ENCODE data around the gene AGER. TPM values are rescaled to one million over a fixed set of nuclear protein-coding genes. Genes with fewer than 3 reads are reported as not detected.

AGER gene
- polyA plus RNA-seq, 1 of the 3 experiments (the other 2 are of a cell fraction), result 3.5 TPM

- CTCF ChIA-PET, result interaction anchor here (2.4 kb wide), 1 partner anchor 55 kb away, joined by 5 read pairs; no protein-coding TSS in a partner anchor
- Histone ChIP-seq H4K20me1 (ENCODE audit: insufficient read depth) (no peaks in the 10 kb centered on the region), H3K4me1 (ENCODE audit: control insufficient read depth in 1 of 2, insufficient read depth in 2 of 2, low read depth in 1 of 2, low read length in 1 of 2) (peaks cover 8 to 28% of the 10 kb centered on the region in 2 experiments; a peak in 3 of 4 replicates), H3K27me3 (ENCODE audit: insufficient read depth) (no peaks in the 10 kb centered on the region), H3K4me3 (ENCODE audit: low read depth in 2 of 2, low read length in 1 of 2) (no peak overlapping the region), H3K9me2 (no peaks in the 10 kb centered on the region), H3K4me2 (no peak overlapping the region), H3K79me2 (ENCODE audit: insufficient read depth) (peaks cover 42% of the 10 kb centered on the region), H3K27ac (ENCODE audit: low read depth in 2 of 2, low read length in 1 of 2) (no peak overlapping the region; a peak in 1 of 4 replicates), H3K9me3 (no peaks in the 10 kb centered on the region), H2AFZ (ENCODE audit: low read depth) (no peak overlapping the region), H3F3A (replicated peaks; ENCODE audit: insufficient read depth) (peaks cover 13% of the 10 kb centered on the region), H3K9ac (no peak overlapping the region), H3K36me3 (replicated peaks in 1 of 2; ENCODE audit: control insufficient read depth in 1 of 2, insufficient read depth in 2 of 2, low read length in 1 of 2) (peaks cover 0 to 27% of the 10 kb centered on the region in 2 experiments)
- POLR2A ChIA-PET, result no interaction called here
- no peak for DNase-seq
- WGBS (ENCODE audit: low lambda C conversion rate), result 97% methylated on average over 3 of the region's 4 CpGs
- TF ChIP-seq NFIC (IDR thresholded peaks at IDR 0.05; ENCODE audit: borderline replicate concordance) (no peak), TCF12 (IDR thresholded peaks at IDR 0.05) (no peak), USF1 (IDR thresholded peaks at IDR 0.05; ENCODE audit: borderline replicate concordance, low read depth) (no peak), REST (IDR thresholded peaks at IDR 0.05; ENCODE audit: low read depth, low read length) (no peak), ZBTB33 (IDR thresholded peaks at IDR 0.05; ENCODE audit: borderline replicate concordance, low read depth) (no peak), RAD21 (IDR thresholded peaks at IDR 0.05; ENCODE audit: low read length) (no peak), RCOR1 (IDR thresholded peaks at IDR 0.05; ENCODE audit: low read length) (no peak), FOXM1 (IDR thresholded peaks at IDR 0.05; ENCODE audit: low read depth) (no peak), CTCF (IDR thresholded peaks at IDR 0.05) (no peak), TAF1 (IDR thresholded peaks at IDR 0.05; ENCODE audit: borderline replicate concordance, low read depth, low read length) (no peak), MEF2A (IDR thresholded peaks at IDR 0.05; ENCODE audit: borderline replicate concordance, low read depth) (no peak), ELF1 (IDR thresholded peaks at IDR 0.05) (no peak), MAX (IDR thresholded peaks at IDR 0.05; ENCODE audit: low read depth) (no peak), FOXJ3 (CRISPR knock-in tag; IDR thresholded peaks at IDR 0.05) (no peak), PBX3 (IDR thresholded peaks at IDR 0.05) (no peak), POLR2AphosphoS5 (IDR thresholded peaks at IDR 0.05; ENCODE audit: low read depth, low read length) (no peak), USF2 (IDR thresholded peaks at IDR 0.05; ENCODE audit: borderline replicate concordance, low read depth, low read length) (no peak)
Observed at GRCh38 chr6:32173051-32173727, 10.9 kb downstream of the AGER start.
